Neuronal stem cell (in vitro differentiated cells): ENCODE measurements around the gene RTN4.

Experiments
- DNase-seq: peaks from one replicate; pipeline ENCODE4 v3.0.0-alpha.2; 2013; ENCODE audit warnings: low spot score
- H2AFZ ChIP-seq: one replicate; pipeline ENCODE4 v1.6.1; 2013; ENCODE audit warnings: mild to moderate bottlenecking, low read length, inconsistent platforms
- H2AK5ac ChIP-seq: 2 replicates; pipeline ENCODE4 v1.6.1; 2013; ENCODE audit warnings: low read depth, mild to moderate bottlenecking, inconsistent platforms, low read length, moderate library complexity, mixed read lengths
- H2BK120ac ChIP-seq: 2 replicates; pipeline ENCODE4 v1.6.1; 2013; ENCODE audit warnings: low read depth, mild to moderate bottlenecking, inconsistent platforms, low read length, moderate library complexity, mixed read lengths
- H2BK12ac ChIP-seq: one replicate; pipeline ENCODE4 v1.6.1; 2013; ENCODE audit warnings: low read length, inconsistent platforms
- H2BK15ac ChIP-seq: 2 replicates; pipeline ENCODE4 v1.6.1; 2013; ENCODE audit warnings: mild to moderate bottlenecking, low read length, inconsistent platforms, mixed read lengths
- H2BK5ac ChIP-seq: one replicate; pipeline ENCODE4 v1.6.1; 2013; ENCODE audit warnings: inconsistent platforms, mild to moderate bottlenecking, low read length, moderate library complexity
- H3K14ac ChIP-seq: one replicate; pipeline ENCODE4 v1.6.1; 2013; ENCODE audit warnings: low read length, inconsistent platforms
- H3K18ac ChIP-seq: 2 replicates; pipeline ENCODE4 v1.6.1; 2013; ENCODE audit warnings: low read length, inconsistent platforms
- H3K23ac ChIP-seq: 2 replicates; pipeline ENCODE4 v1.6.1; 2013; ENCODE audit warnings: low read depth, mild to moderate bottlenecking, mixed read lengths, low read length, inconsistent platforms; ENCODE audit not compliant: poor library complexity
- H3K27ac ChIP-seq: replicated peaks from 3 replicates; pipeline ENCODE4 v1.5.1; 2013; ENCODE audit warnings: low read length, inconsistent platforms
- H3K27me3 ChIP-seq, 3 experiments: 2 replicates each; pipeline ENCODE4 v1.6.1; 2013; ENCODE audit warnings: low read length in 3 of 3, mild to moderate bottlenecking in 2 of 3, inconsistent platforms in 1 of 3, low read depth in 1 of 3, mixed read lengths in 1 of 3, moderate library complexity in 1 of 3; ENCODE audit not compliant: control insufficient read depth in 3 of 3, insufficient read depth in 3 of 3
- H3K36me3 ChIP-seq, 2 donors: replicated peaks in 1 of 2; 2 replicates each; pipeline ENCODE4 v1.6.1; 2013; ENCODE audit warnings: low read length in 2 of 2; ENCODE audit not compliant: control insufficient read depth in 2 of 2, insufficient read depth in 2 of 2
- H3K4ac ChIP-seq: 2 replicates; pipeline ENCODE4 v1.6.1; 2013; ENCODE audit warnings: inconsistent platforms, mild to moderate bottlenecking, low read length, moderate library complexity
- H3K4me1 ChIP-seq, 2 donors: 1 replicate in 1 of 2; 2 replicates in 1 of 2; pipeline ENCODE4 v1.6.1; 2013; ENCODE audit warnings: low read length in 2 of 2, low read depth in 1 of 2; ENCODE audit not compliant: control insufficient read depth in 2 of 2, insufficient read depth in 1 of 2
- H3K4me2 ChIP-seq: one replicate; pipeline ENCODE4 v1.6.1; 2013; ENCODE audit warnings: mild to moderate bottlenecking, low read length, inconsistent platforms; ENCODE audit not compliant: insufficient read depth, poor library complexity, severe bottlenecking
- H3K4me3 ChIP-seq, 2 donors: 2 replicates each; pipeline ENCODE4 v1.5.1; 2013; ENCODE audit warnings: low read length in 2 of 2, mild to moderate bottlenecking in 2 of 2, inconsistent platforms in 1 of 2, moderate library complexity in 1 of 2
- H3K79me1 ChIP-seq: one replicate; pipeline ENCODE4 v1.6.1; 2013; ENCODE audit warnings: low read depth, mild to moderate bottlenecking, inconsistent platforms, low read length, moderate library complexity
- H3K9ac ChIP-seq: one replicate; pipeline ENCODE4 v1.6.1; 2013; ENCODE audit warnings: mild to moderate bottlenecking, low read depth, low read length, inconsistent platforms; ENCODE audit not compliant: poor library complexity
- H3K9me3 ChIP-seq, 2 donors: replicated peaks in 1 of 2; 2 replicates each; pipeline versions ENCODE3 to v1.6.1; 2013; ENCODE audit warnings: low read length in 2 of 2, mild to moderate bottlenecking in 2 of 2, inconsistent platforms in 1 of 2, low read depth in 1 of 2, mixed read lengths in 1 of 2, moderate library complexity in 1 of 2; ENCODE audit not compliant: control insufficient read depth in 2 of 2, insufficient read depth in 1 of 2
- H4K8ac ChIP-seq: one replicate; pipeline ENCODE4 v1.6.1; 2013; ENCODE audit warnings: low read depth, mild to moderate bottlenecking, inconsistent platforms, low read length, moderate library complexity
- H4K91ac ChIP-seq: one replicate; pipeline ENCODE4 v1.6.1; 2013; ENCODE audit warnings: low read length, low read depth, mild to moderate bottlenecking, inconsistent platforms; ENCODE audit not compliant: poor library complexity
- WGBS, 2 donors: extraction: QIAGEN DNeasy Blood & Tissue Kit; methylation state at CpG; one replicate each; pipeline ENCODE4 v1.1.7; 2013; ENCODE audit warnings: missing lambda C conversion rate in 2 of 2, mixed read lengths in 1 of 2; ENCODE audit not compliant: insufficient read length in 2 of 2, insufficient replicate concordance in 1 of 2; ENCODE audit errors: extremely low coverage in 2 of 2; 5-methylcytosine and 5-hydroxymethylcytosine counted together

RTN4 gene

GRCh38 chr2:55013936-55014335, 36.3 kb downstream of the RTN4 start:
- no peak overlapping the region for H4K91ac ChIP-seq
- no peaks in the 10 kb centered on the region for H3K79me1 ChIP-seq
- H3K27me3 ChIP-seq = no peaks in the 10 kb centered on the region
- H3K36me3 ChIP-seq = peaks cover 0 to 45% of the 10 kb centered on the region in 2 donors
- H2BK12ac ChIP-seq = no peak overlapping the region
- H3K14ac ChIP-seq = no peak overlapping the region
- no peak overlapping the region for H4K8ac ChIP-seq
- H2BK5ac ChIP-seq = no peak overlapping the region
- no CpG with 5 or more reads among the region's 1 CpG for WGBS, 2 donors
- H3K9me3 ChIP-seq = peaks cover 0 to 30% of the 10 kb centered on the region in 2 donors
- no peak overlapping the region for H2BK15ac ChIP-seq
- H3K18ac ChIP-seq = no peak overlapping the region
- H2AK5ac ChIP-seq = no peak overlapping the region
- DNase-seq = no peak
- peaks cover 7 to 15% of the 10 kb centered on the region in 2 donors for H3K4me1 ChIP-seq
- no peak overlapping the region for H3K4ac ChIP-seq
- no peak overlapping the region for H2AFZ ChIP-seq
- no peak overlapping the region for H3K9ac ChIP-seq
- H3K4me2 ChIP-seq = no peak overlapping the region
- H3K4me3 ChIP-seq = no peak overlapping the region
- no peak overlapping the region for H3K27ac ChIP-seq
- no peak overlapping the region for H2BK120ac ChIP-seq
- no peak overlapping the region for H3K23ac ChIP-seq

- Histone ChIP-seq H3K9me3 (peaks cover 0 to 26% of the 10 kb centered on the region in 2 donors), H3K27me3 (no peaks in the 10 kb centered on the region), H3K27ac (no peak overlapping the region), H3K9ac (no peak overlapping the region), H2BK12ac (no peak overlapping the region), H3K4me1 (peaks cover 7 to 15% of the 10 kb centered on the region in 2 donors), H3K23ac (no peak overlapping the region), H3K4me2 (no peak overlapping the region), H2AFZ (no peak overlapping the region), H2BK15ac (no peak overlapping the region), H3K14ac (no peak overlapping the region), H2BK120ac (no peak overlapping the region), H2BK5ac (no peak overlapping the region), H3K36me3 (peaks cover 0 to 35% of the 10 kb centered on the region in 2 donors), H4K91ac (no peak overlapping the region), H3K79me1 (no peaks in the 10 kb centered on the region), H4K8ac (no peak overlapping the region), H3K18ac (no peak overlapping the region), H3K4me3 (no peak overlapping the region), H2AK5ac (no peak overlapping the region), H3K4ac (no peak overlapping the region)
- WGBS, 2 donors = no CpG with 5 or more reads among the region's 2 CpGs
- DNase-seq = no peak
Measured at GRCh38 chr2:55012672-55013484, 37.4 kb downstream of the RTN4 start.

- Histone ChIP-seq H4K8ac (no peak overlapping the region), H3K4ac (no peak overlapping the region), H3K9ac (no peak overlapping the region), H3K4me2 (no peak overlapping the region), H2BK12ac (no peak overlapping the region), H3K27me3 (no peaks in the 10 kb centered on the region), H4K91ac (no peak overlapping the region), H3K23ac (no peak overlapping the region), H2AFZ (no peak overlapping the region), H3K27ac (no peak overlapping the region), H3K9me3 (peaks cover 0 to 20% of the 10 kb centered on the region in 2 donors), H3K4me3 (no peak overlapping the region), H3K4me1 (peaks cover 7 to 15% of the 10 kb centered on the region in 2 donors), H2BK15ac (no peak overlapping the region), H2AK5ac (no peak overlapping the region), H2BK120ac (no peak overlapping the region), H3K36me3 (peaks cover 0 to 26% of the 10 kb centered on the region in 2 donors), H3K14ac (no peak overlapping the region), H3K18ac (no peak overlapping the region), H3K79me1 (no peaks in the 10 kb centered on the region), H2BK5ac (no peak overlapping the region)
- DNase-seq = no peak
- WGBS, 2 donors = no CpG with 5 or more reads among the region's 6 CpGs
Measured at GRCh38 chr2:55011831-55012671, 38.2 kb downstream of the RTN4 start.

DNA sequence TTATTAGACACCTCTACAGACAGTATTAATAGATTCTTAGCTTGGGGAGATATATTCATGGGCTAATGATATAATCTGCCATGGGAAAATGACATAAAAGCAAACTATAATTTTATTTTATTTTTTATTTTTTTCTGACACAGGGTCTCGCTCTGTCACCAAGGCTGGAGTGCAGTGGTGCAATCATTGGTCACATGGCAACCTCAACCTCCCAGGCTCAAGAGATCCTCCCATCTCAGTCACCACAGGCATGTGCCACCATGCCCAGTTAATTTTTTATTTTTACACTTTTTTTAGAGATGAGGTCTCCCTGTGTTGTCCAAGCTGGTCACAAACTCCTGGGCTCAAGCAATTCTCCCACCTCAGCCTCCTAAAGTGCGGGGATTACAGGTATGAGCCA, 39.3 kb downstream of the RTN4 start:
- H2BK5ac ChIP-seq = no peak overlapping the region
- no peak overlapping the region for H3K18ac ChIP-seq
- WGBS, 2 donors = no CpG with 5 or more reads among the region's 2 CpGs
- H2AFZ ChIP-seq = no peak overlapping the region
- H3K79me1 ChIP-seq = no peaks in the 10 kb centered on the region
- H3K27ac ChIP-seq = no peak overlapping the region
- peaks cover 0 to 15% of the 10 kb centered on the region in 2 donors for H3K36me3 ChIP-seq
- no peak overlapping the region for H3K4me3 ChIP-seq
- no peak overlapping the region for H3K23ac ChIP-seq
- H2BK12ac ChIP-seq = no peak overlapping the region
- H3K14ac ChIP-seq = no peak overlapping the region
- no peaks in the 10 kb centered on the region for H3K27me3 ChIP-seq
- H3K9me3 ChIP-seq = peaks cover 0 to 10% of the 10 kb centered on the region in 2 donors
- no peak overlapping the region for H3K9ac ChIP-seq
- DNase-seq = no peak
- H3K4me1 ChIP-seq = peaks cover 7 to 15% of the 10 kb centered on the region in 2 donors
- no peak overlapping the region for H2BK15ac ChIP-seq
- H4K91ac ChIP-seq = no peak overlapping the region
- H2BK120ac ChIP-seq = no peak overlapping the region
- no peak overlapping the region for H2AK5ac ChIP-seq
- no peak overlapping the region for H3K4ac ChIP-seq
- H3K4me2 ChIP-seq = no peak overlapping the region
- H4K8ac ChIP-seq = no peak overlapping the region
